SH-SY5Y (cell line): Measurements from ENCODE around the gene TBXT.

Source experiments
- GATA2 ChIP-seq: IDR thresholded peaks from 2 replicates; pipeline ENCODE4 v1.6.1; 2011; ENCODE audit warnings: mild to moderate bottlenecking, low read depth, low read length
- GATA3 ChIP-seq: IDR thresholded peaks from 2 replicates; pipeline ENCODE4 v1.6.1; 2011; ENCODE audit warnings: low read depth, mild to moderate bottlenecking, low read length, moderate library complexity

DNA sequence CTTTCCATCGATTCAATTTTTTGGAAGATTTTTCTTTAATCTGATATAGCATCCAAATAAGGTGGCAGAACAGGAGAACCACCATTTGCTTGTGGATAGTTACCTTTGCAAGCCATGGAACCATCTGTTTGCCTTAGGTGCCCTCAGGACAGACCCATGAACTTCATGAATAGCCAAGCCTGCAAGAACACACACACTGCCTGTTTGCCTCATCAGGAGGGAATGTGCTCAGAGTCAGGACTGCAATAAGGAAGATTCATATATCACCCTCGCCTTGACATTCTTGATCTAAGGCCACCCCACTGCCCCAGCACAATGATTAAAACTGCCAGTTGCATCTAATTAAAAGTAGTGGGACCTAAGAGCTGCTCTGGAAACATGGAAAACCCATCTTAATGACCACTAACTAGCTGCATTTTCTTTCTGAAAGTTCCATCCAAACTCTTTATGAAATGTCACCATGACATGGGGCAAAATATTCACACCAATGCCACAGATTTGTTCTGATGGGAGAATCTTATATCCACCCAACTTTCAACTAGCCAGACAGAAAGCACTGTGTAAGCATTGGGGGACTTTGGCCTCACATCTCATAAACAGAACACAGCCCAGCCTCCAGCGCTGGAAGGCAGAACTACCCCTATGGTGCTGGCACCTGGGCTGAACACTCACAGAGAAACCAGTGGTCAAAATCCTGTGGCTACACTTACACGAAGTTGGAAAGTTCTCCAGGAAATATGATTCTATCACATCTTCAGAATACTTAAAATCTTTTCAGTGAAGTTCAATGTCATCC, 48.3 kb downstream of the TBXT start:
- TF ChIP-seq GATA2: no peak
- TF ChIP-seq GATA3: no peak
